Astrocyte of the spinal cord (primary cell): ENCODE results near the gene NLRX1.
"Not testable (repeated sequence)": the region's sequence is repeated elsewhere in the genome, so short reads cannot be mapped to it uniquely, and the experiment has no call there.

Experiments
- DNase-seq: peaks from one replicate; pipeline ENCODE4 v3.0.0; 2011; ENCODE audit warnings: low read depth, low spot score
- H3K4me3 ChIP-seq: 2 replicates; pipeline ENCODE4 v1.5.1; 2011; ENCODE audit warnings: low read depth, mild to moderate bottlenecking, low read length, moderate library complexity
- in situ Hi-C: cut with HindIII; loops from 2 replicates; pipeline ENCODE4 v1.10.0; 2017; ENCODE audit warnings: low sequenced_read_pairs
- TF ChIP-seq, protein P1 (sequence below): IDR thresholded peaks from 2 replicates; pipeline ENCODE4 v1.5.1; 2012; ENCODE audit warnings: low read depth, mild to moderate bottlenecking, low read length, inconsistent platforms

Gene NLRX1

DNA sequence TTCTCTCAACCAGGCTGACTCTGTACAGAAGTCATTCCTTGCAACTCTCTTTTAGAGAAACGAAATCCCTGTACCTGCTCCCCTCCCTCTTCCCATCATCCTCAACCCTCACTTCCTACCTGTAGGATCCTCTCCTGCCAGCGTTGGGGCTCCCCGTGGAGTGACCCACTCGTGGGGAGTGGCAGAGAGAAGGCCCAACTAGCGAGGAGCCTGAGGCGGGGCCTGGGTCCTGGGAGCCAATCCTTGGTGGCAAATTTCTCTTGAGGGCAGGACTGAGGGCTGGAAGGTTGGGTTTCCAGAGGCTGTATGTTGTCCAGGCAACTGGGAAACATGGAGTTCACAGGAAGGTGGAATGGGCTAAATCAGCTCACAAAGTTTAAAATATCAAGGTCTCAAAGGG, 27.2 kb downstream of the NLRX1 start:
- TF ChIP-seq, protein P1, sequence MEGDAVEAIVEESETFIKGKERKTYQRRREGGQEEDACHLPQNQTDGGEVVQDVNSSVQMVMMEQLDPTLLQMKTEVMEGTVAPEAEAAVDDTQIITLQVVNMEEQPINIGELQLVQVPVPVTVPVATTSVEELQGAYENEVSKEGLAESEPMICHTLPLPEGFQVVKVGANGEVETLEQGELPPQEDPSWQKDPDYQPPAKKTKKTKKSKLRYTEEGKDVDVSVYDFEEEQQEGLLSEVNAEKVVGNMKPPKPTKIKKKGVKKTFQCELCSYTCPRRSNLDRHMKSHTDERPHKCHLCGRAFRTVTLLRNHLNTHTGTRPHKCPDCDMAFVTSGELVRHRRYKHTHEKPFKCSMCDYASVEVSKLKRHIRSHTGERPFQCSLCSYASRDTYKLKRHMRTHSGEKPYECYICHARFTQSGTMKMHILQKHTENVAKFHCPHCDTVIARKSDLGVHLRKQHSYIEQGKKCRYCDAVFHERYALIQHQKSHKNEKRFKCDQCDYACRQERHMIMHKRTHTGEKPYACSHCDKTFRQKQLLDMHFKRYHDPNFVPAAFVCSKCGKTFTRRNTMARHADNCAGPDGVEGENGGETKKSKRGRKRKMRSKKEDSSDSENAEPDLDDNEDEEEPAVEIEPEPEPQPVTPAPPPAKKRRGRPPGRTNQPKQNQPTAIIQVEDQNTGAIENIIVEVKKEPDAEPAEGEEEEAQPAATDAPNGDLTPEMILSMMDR = no peak
- no peak overlapping the region for H3K4me3 ChIP-seq
- in situ Hi-C loops = no loop called here
- DNase-seq = peak; percentile 57

DNA sequence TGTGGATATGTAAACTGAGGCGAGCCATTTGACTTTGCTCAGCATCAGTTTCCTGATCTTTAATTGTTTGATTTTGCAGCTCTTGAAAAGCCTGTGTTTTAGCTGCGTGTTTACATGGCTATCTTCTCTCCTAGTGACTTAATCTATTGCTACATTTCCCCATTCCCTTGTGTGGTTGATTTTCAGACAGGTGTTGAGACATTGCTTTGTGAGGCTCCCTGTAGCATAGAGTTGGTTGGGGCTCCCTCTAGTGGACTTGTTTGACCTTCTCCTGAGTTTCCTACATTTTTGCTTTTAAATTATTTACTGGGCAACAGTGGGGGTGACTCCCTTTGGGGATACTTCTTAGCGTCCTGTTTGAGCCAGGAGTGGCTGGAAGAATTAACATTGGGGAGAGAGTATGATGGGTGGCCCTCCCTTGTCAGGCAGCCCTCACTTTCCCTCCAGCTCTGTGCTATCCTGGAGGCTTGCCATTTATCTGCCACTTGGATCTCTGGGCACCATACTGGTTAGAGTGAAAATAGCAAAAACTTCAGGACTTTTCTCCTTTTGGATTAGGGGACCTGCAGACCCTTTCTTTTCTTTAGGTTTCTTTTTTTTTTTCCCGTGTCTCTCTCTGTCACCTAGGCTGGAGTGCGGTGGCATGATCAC, 28.4 kb downstream of the NLRX1 start:
- in situ Hi-C loops = no loop called here
- no peak overlapping the region for H3K4me3 ChIP-seq
- DNase-seq = peak; percentile 77
- TF ChIP-seq, protein P1 = peak; percentile 77

DNA sequence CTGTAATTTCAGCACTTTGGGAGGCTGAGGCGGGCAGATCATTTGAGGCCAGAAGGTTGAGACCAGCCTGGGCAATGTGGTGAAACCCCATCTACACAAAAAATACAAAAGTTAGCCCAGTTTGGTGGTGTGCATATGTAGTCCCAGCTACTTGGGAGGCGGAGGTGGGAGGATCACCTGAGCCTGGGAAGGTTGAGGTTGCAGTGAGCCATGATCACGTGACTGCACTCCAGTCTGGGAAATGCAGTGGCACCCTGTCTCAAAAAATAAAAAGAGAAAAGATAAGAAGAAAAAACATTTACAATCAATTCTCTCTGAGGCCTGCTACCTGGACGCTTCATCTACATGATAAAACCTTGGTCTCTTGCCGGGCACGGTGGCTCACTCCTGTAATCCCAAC, 30.4 kb downstream of the NLRX1 start:
- H3K4me3 ChIP-seq = no peak overlapping the region
- TF ChIP-seq, protein P1 = no peak
- no peak for DNase-seq
- in situ Hi-C loops = no loop called here

DNA sequence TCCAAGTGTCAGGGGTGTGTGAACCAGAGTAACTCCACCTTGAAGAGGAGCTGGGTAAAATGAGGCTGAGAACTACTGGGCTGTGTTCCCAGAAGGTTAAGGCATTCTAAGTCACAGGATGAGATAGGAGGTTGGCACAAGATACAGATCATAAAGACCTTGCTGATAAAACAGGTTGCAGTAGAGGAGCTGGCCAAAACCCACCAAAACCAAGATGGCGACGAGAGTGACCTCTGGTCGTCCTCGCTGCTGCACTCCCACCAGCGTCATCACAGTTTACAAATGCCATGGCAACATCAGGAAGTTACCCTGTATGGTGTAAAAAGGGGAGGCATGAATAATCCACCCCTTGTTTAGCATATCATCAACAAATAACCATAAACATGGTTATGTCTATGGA, 32.7 kb downstream of the NLRX1 start:
- in situ Hi-C loops, H3K4me3 ChIP-seq, DNase-seq: not testable (repeated sequence)

DNA sequence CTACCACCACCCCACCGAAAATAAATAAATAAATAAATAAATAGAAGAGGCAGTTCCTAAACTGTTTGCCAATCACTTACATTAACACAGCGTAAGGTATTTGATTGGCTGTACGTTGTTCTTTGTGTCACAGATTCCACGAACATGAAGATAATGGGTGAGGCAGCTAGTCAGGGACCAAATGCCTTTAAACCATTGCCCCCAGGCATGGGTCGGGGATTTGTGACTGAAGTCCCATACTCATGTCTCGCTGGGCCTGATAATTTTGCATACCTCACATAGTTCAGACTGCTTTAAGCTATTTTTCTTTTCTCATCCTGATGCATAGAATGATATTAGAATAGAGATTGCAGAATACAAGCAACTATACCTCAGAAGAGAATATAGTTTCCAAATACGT, 34.0 kb downstream of the NLRX1 start:
- H3K4me3 ChIP-seq = no peak overlapping the region
- no peak for DNase-seq
- in situ Hi-C loops = no loop called here
- TF ChIP-seq, protein P1 = no peak

DNA sequence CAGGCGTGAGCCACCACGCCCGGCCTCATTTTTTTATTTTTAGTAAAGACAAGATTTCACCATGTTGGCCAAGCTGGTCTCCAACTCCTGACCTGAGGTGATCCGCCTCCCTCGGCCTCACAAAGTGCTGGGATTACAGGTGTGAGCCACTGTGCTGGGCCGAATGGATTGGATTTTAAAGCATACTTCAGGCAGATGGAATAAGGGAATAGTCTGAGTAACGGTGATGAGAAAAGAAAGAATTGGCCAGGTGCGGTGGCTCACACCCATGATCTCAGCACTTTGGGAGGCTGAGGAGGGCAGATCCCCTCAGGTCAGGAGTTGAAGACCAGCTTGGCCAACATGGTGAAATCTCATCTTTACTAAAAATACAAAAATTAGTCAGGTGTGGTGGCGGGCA, 35.5 kb downstream of the NLRX1 start:
- no peak overlapping the region for H3K4me3 ChIP-seq
- in situ Hi-C loops = no loop called here
- DNase-seq = no peak
- TF ChIP-seq, protein P1 = no peak

DNA sequence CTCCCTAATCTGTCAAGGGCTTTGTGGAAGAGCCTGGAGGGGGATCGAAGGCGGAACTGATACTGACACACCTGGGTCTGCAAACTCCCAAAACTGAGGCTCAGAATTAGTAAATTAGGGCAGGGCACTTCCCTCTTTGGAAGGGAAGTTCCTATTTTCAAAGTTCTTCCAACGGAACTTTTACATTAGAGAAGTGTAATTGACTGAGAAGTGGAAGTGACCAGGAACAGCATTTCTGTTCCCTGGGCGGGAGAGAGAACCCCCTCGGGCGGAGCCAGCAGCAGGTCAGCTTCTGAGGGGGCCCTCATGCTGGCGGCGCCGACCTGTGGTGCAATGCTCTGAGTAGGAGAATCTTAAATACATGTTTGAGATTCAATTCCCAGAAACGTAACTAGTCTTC, 36.6 kb downstream of the NLRX1 start:
- H3K4me3 ChIP-seq = no peak overlapping the region
- in situ Hi-C loops = no loop called here
- no peak for DNase-seq
- TF ChIP-seq, protein P1 = no peak
